Activated CD4-positive, alpha-beta memory T cell treated with anti-CD3 and anti-CD28 coated beads for 36 hours (primary cell): ENCODE results near the gene PTPRU. TPM values are rescaled to one million over a fixed set of nuclear protein-coding genes. Genes with fewer than 3 reads are reported as not detected.
"Not testable (repeated sequence)": the region's sequence is repeated elsewhere in the genome, so short reads cannot be mapped to it uniquely, and the experiment has no call there.

ENCODE experiments used
- CTCF ChIA-PET: fragments of 350-600 bp; sonication (Branson Sonifier 250); formaldehyde crosslinking; loops from one replicate; lab custom pipeline; 2021; ENCODE audit warnings: antibody characterized with exemption, inconsistent platforms; lab: Charles Lee
- POLR2A ChIA-PET: fragments of 350-600 bp; sonication (Branson Sonifier 250); formaldehyde crosslinking; loops from one replicate; lab custom pipeline; 2021; ENCODE audit warnings: antibody characterized with exemption; lab: Charles Lee
- DNase-seq: peaks from one replicate; pipeline ENCODE4 v3.0.0-alpha.2; 2020
- H3K27ac Mint-ChIP-seq: one replicate; pipeline ENCODE4 v1.8.0; 2021; ENCODE audit warnings: mixed read lengths
- H3K27me3 Mint-ChIP-seq: one replicate; pipeline ENCODE4 v1.8.0; 2021; ENCODE audit warnings: mixed read lengths
- H3K36me3 Mint-ChIP-seq: one replicate; pipeline ENCODE4 v1.8.0; 2021; ENCODE audit warnings: mixed read lengths
- H3K4me1 Mint-ChIP-seq: one replicate; pipeline ENCODE4 v1.8.0; 2021; ENCODE audit warnings: low read depth, mixed read lengths
- H3K4me3 Mint-ChIP-seq: one replicate; pipeline ENCODE4 v1.8.0; 2021; ENCODE audit warnings: mild to moderate bottlenecking, mixed read lengths
- H3K9me3 Mint-ChIP-seq: one replicate; pipeline ENCODE4 v1.8.0; 2021; ENCODE audit warnings: mixed read lengths
- intact Hi-C: fragments of 100-400 bp; cut with micrococcal nuclease; formaldehyde crosslinking; loops from one replicate; pipeline ENCODE4 v1.15.1; 2023
- total RNA-seq, 2 experiments: library from RNA; stranded (reverse); gene quantifications; one replicate each; pipeline ENCODE4 v1.2.3, GENCODE V29; 2021

PTPRU gene
- total RNA-seq, 2 experiments from 2014 or later: 0.17 to 0.85 TPM

- Mint-ChIP-seq H3K36me3 (peaks cover 6% of the 10 kb centered on the region), H3K27ac (no peak overlapping the region), H3K9me3 (no peaks in the 10 kb centered on the region), H3K4me1 (no peaks in the 10 kb centered on the region), H3K4me3 (no peak overlapping the region), H3K27me3 (no peaks in the 10 kb centered on the region)
- intact Hi-C loops: no loop called here
- POLR2A ChIA-PET: no interaction called here
- no peak for DNase-seq
- CTCF ChIA-PET: no interaction called here
Observed at GRCh38 chr1:29222686-29223085, 13.6 kb upstream of the PTPRU start.

- Mint-ChIP-seq H3K27ac (no peak overlapping the region), H3K9me3 (no peaks in the 10 kb centered on the region), H3K36me3 (peaks cover 6% of the 10 kb centered on the region), H3K4me3 (no peak overlapping the region), H3K27me3 (no peaks in the 10 kb centered on the region), H3K4me1 (no peaks in the 10 kb centered on the region)
- no peak for DNase-seq
- ChIA-PET POLR2A (no interaction called here), CTCF (no interaction called here)
- intact Hi-C loops: no loop called here
Observed at GRCh38 chr1:29223521-29223920, 12.8 kb upstream of the PTPRU start.

GRCh38 chr1:29224356-29224837 lies 11.9 kb upstream of the PTPRU start:
- intact Hi-C loops: no loop called here
- H3K4me1 Mint-ChIP-seq: peaks cover under 1% of the 10 kb centered on the region
- ChIA-PET POLR2A (no interaction called here), CTCF (no interaction called here)
- peaks cover 6% of the 10 kb centered on the region for H3K36me3 Mint-ChIP-seq
- H3K27ac Mint-ChIP-seq: no peak overlapping the region
- H3K9me3 Mint-ChIP-seq: no peaks in the 10 kb centered on the region
- no peak overlapping the region for H3K4me3 Mint-ChIP-seq
- no peaks in the 10 kb centered on the region for H3K27me3 Mint-ChIP-seq
- DNase-seq: no peak

GRCh38 chr1:29225361-29225760 lies 11.0 kb upstream of the PTPRU start:
- ChIA-PET CTCF (interaction anchor here (1.1 kb wide), 1 partner anchor 348 kb away, joined by 3 read pairs; no protein-coding TSS in a partner anchor), POLR2A (no interaction called here)
- intact Hi-C loops: no loop called here
- DNase-seq: no peak
- H3K27ac Mint-ChIP-seq: no peak overlapping the region
- no peak overlapping the region for H3K4me3 Mint-ChIP-seq
- H3K4me1 Mint-ChIP-seq: peaks cover 7% of the 10 kb centered on the region
- H3K36me3 Mint-ChIP-seq: peaks cover 4% of the 10 kb centered on the region
- no peaks in the 10 kb centered on the region for H3K27me3 Mint-ChIP-seq
- H3K9me3 Mint-ChIP-seq: no peaks in the 10 kb centered on the region

- Mint-ChIP-seq H3K27me3 (no peaks in the 10 kb centered on the region), H3K4me3 (no peak overlapping the region), H3K9me3 (no peaks in the 10 kb centered on the region), H3K27ac (no peak overlapping the region), H3K4me1 (peaks cover 14% of the 10 kb centered on the region), H3K36me3 (no peaks in the 10 kb centered on the region)
- CTCF ChIA-PET: interaction anchor here (0.8 kb wide), 1 partner anchor 25 kb away, joined by 4 read pairs; no protein-coding TSS in a partner anchor
- POLR2A ChIA-PET: no interaction called here
- intact Hi-C loops: no loop called here
- DNase-seq: no peak
Observed at GRCh38 chr1:29227511-29227910, 8.8 kb upstream of the PTPRU start.

- Mint-ChIP-seq H3K4me3 (peak overlapping the region; percentile 93), H3K27ac (peak overlapping the region; percentile 71), H3K9me3 (no peaks in the 10 kb centered on the region), H3K4me1 (peaks cover 14% of the 10 kb centered on the region), H3K36me3 (no peaks in the 10 kb centered on the region), H3K27me3 (peaks cover 5% of the 10 kb centered on the region)
- no peak for DNase-seq
- ChIA-PET POLR2A (interaction anchor here (1.7 kb wide), 1 partner anchor 49 kb away, joined by 4 read pairs; no protein-coding TSS in a partner anchor), CTCF (interaction anchor here (0.6 to 1.5 kb wide), 5 partner anchors 9 to 1822 kb away, joined by 3 to 4 read pairs (median 3); no protein-coding TSS in a partner anchor)
- intact Hi-C loops: loop anchor here (5.0 kb wide), 1 partner anchor 48 kb away; the partner anchor contains the start of gene SRSF4
Observed at GRCh38 chr1:29230204-29230552, 6.1 kb upstream of the PTPRU start.

GRCh38 chr1:29230553-29231378 lies 5.6 kb upstream of the PTPRU start, which contains the start of gene MECR:
MECR (minus strand) TSS chr1:29230934; CDS start chr1:29230906, 28 bp downstream.
- intact Hi-C loops: loop anchor here (5.0 kb wide), 1 partner anchor 48 kb away; the partner anchor contains the start of gene SRSF4

GRCh38 chr1:29232387-29232786 lies 3.9 kb upstream of the PTPRU start:
- DNase-seq: no peak
- Mint-ChIP-seq H3K36me3 (peaks cover 4% of the 10 kb centered on the region), H3K4me1 (peaks cover 23% of the 10 kb centered on the region), H3K27ac (no peak overlapping the region), H3K4me3 (no peak overlapping the region), H3K9me3 (no peaks in the 10 kb centered on the region), H3K27me3 (peaks cover 20% of the 10 kb centered on the region)
- intact Hi-C loops: loop anchor here (5.0 kb wide), 1 partner anchor 50 kb away; the partner anchor contains the start of gene SRSF4
- ChIA-PET POLR2A (no interaction called here), CTCF (no interaction called here)

More at GRCh38 chr1:29230553-29231378, 5.6 kb upstream of the PTPRU start, which contains the start of gene MECR:
- H3K36me3 Mint-ChIP-seq: no peaks in the 10 kb centered on the region
- H3K4me3 Mint-ChIP-seq: peak within 1 kb of the TSS; percentile 93
- DNase-seq: peak; percentile 98
- ChIA-PET CTCF (interaction anchor here (0.6 to 1.5 kb wide), 6 partner anchors 9 to 1822 kb away, joined by 3 to 4 read pairs (median 3); partner anchors contain the start of gene SRSF4), POLR2A (interaction anchor here (0.8 to 1.7 kb wide), 3 partner anchors 49 to 1477 kb away, joined by 4 to 8 read pairs (median 4); partner anchors contain the start of gene SRSF4)
- H3K9me3 Mint-ChIP-seq: no peaks in the 10 kb centered on the region
- H3K27ac Mint-ChIP-seq: peak within 1 kb of the TSS; percentile 71
- peaks cover 15% of the 10 kb centered on the region for H3K4me1 Mint-ChIP-seq
- peaks cover 9% of the 10 kb centered on the region for H3K27me3 Mint-ChIP-seq

- Mint-ChIP-seq H3K9me3 (no peaks in the 10 kb centered on the region), H3K27me3 (peaks cover 27% of the 10 kb centered on the region), H3K4me3 (no peak overlapping the region), H3K36me3 (peaks cover 4% of the 10 kb centered on the region), H3K4me1 (peaks cover 28% of the 10 kb centered on the region), H3K27ac (no peak overlapping the region)
- intact Hi-C loops: loop anchor here (5.0 kb wide), 1 partner anchor 51 kb away; the partner anchor contains the start of gene SRSF4
- no peak for DNase-seq
- POLR2A ChIA-PET: no interaction called here
- CTCF ChIA-PET: no interaction called here
Observed at GRCh38 chr1:29233693-29234092, 2.6 kb upstream of the PTPRU start.

- intact Hi-C loops: loop anchor here (5.0 kb wide), 1 partner anchor 52 kb away; the partner anchor contains the start of gene SRSF4
- CTCF ChIA-PET: interaction anchor here (2.9 kb wide), 1 partner anchor 1146 kb away, joined by 17 read pairs; no protein-coding TSS in a partner anchor
Observed at GRCh38 chr1:29234471-29234870, 1.9 kb upstream of the PTPRU start.

GRCh38 chr1:29234881-29235280 lies 1.4 kb upstream of the PTPRU start:
- H3K27me3 Mint-ChIP-seq: peaks cover 38% of the 10 kb centered on the region
- H3K4me1 Mint-ChIP-seq: peaks cover 23% of the 10 kb centered on the region
- H3K4me3 Mint-ChIP-seq, POLR2A ChIA-PET, H3K36me3 Mint-ChIP-seq, H3K9me3 Mint-ChIP-seq, H3K27ac Mint-ChIP-seq, DNase-seq: not testable (repeated sequence)
- CTCF ChIA-PET: interaction anchor here (2.9 kb wide), 1 partner anchor 1146 kb away, joined by 17 read pairs; no protein-coding TSS in a partner anchor
- intact Hi-C loops: loop anchor here (5.0 kb wide), 3 partner anchors 53 to 997 kb away; partner anchors contain the start of gene SRSF4

More at GRCh38 chr1:29234471-29234870, 1.9 kb upstream of the PTPRU start:
- Mint-ChIP-seq H3K27ac (no peak overlapping the region), H3K4me1 (peaks cover 27% of the 10 kb centered on the region), H3K36me3 (peaks cover 4% of the 10 kb centered on the region), H3K27me3 (peaks cover 34% of the 10 kb centered on the region), H3K9me3 (no peaks in the 10 kb centered on the region), H3K4me3 (no peak overlapping the region)
- no peak for DNase-seq
- POLR2A ChIA-PET: no interaction called here
